HL-60 (cell line): Measurements from ENCODE around the gene IGSF6.
A peak's percentile ranks its signal among the peaks of the same experiment; 100 is the strongest.

ENCODE experiments used
- DNase-seq, 2 experiments: peaks; one replicate each; pipeline ENCODE4 v3.0.0-alpha.2; 2010 to 2020; ENCODE audit warnings: low read depth in 1 of 2, low spot score in 1 of 2
- H3K27ac ChIP-seq: fragments of 250-450 bp; sonication (Bioruptor Pico); replicated peaks from 2 replicates; pipeline ENCODE4 v1.5.1; 2020; ENCODE audit warnings: mild to moderate bottlenecking, moderate library complexity
- H3K27me3 ChIP-seq: fragments of 250-450 bp; sonication (Bioruptor Pico); 2 replicates; pipeline ENCODE4 v1.5.1; 2021; ENCODE audit warnings: mild to moderate bottlenecking, moderate library complexity; ENCODE audit not compliant: insufficient read depth, poor library complexity, severe bottlenecking
- H3K4me3 ChIP-seq: replicated peaks from 2 replicates; pipeline ENCODE4 v1.5.1; 2011; ENCODE audit warnings: mild to moderate bottlenecking, control low read depth, low read length; ENCODE audit not compliant: insufficient read depth
- GABPA ChIP-seq: IDR thresholded peaks from 2 replicates; pipeline ENCODE4 v1.6.1; 2012; ENCODE audit warnings: low read depth
- POLR2AphosphoS5 ChIP-seq: IDR thresholded peaks from 2 replicates; pipeline ENCODE4 v1.6.1; 2012; ENCODE audit warnings: low read depth
- SPI1 ChIP-seq: IDR thresholded peaks from 2 replicates; pipeline ENCODE4 v1.6.1; 2012; ENCODE audit warnings: low read depth, mild to moderate bottlenecking, borderline replicate concordance
- TF ChIP-seq, protein P1 (sequence below): IDR thresholded peaks from one replicate; pipeline ENCODE4 v1.5.1; 2011; ENCODE audit warnings: low read length, control low read depth, inconsistent platforms; ENCODE audit not compliant: insufficient read depth
- TF ChIP-seq, protein P2 (sequence below): IDR thresholded peaks from 2 replicates; pipeline ENCODE4 v1.6.1; 2012; ENCODE audit warnings: low read depth; ENCODE audit not compliant: insufficient replicate concordance

The IGSF6 gene

DNA sequence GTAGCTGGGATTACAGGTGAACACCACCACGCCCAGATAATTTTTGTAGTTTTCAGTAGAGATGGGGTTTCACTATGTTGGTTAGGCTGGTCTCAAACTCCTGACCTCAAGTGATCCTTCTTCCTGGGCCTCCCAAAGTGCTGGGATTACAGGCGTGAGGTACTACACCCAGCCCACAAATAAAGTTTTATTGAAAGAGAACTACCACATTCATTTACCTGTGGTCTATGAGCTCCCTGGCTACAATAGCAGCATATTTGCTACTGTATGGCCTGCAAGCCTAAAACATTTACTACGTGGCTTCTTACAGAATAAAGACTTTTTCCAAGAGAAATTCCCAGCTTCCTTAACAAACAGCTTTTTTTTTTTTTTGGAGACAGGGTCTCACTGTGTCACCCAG, 49.6 kb downstream of the IGSF6 start:
- TF ChIP-seq POLR2AphosphoS5 (no peak), SPI1 (no peak), GABPA (no peak)
- TF ChIP-seq, protein P1, sequence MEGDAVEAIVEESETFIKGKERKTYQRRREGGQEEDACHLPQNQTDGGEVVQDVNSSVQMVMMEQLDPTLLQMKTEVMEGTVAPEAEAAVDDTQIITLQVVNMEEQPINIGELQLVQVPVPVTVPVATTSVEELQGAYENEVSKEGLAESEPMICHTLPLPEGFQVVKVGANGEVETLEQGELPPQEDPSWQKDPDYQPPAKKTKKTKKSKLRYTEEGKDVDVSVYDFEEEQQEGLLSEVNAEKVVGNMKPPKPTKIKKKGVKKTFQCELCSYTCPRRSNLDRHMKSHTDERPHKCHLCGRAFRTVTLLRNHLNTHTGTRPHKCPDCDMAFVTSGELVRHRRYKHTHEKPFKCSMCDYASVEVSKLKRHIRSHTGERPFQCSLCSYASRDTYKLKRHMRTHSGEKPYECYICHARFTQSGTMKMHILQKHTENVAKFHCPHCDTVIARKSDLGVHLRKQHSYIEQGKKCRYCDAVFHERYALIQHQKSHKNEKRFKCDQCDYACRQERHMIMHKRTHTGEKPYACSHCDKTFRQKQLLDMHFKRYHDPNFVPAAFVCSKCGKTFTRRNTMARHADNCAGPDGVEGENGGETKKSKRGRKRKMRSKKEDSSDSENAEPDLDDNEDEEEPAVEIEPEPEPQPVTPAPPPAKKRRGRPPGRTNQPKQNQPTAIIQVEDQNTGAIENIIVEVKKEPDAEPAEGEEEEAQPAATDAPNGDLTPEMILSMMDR = no peak
- TF ChIP-seq, protein P2, sequence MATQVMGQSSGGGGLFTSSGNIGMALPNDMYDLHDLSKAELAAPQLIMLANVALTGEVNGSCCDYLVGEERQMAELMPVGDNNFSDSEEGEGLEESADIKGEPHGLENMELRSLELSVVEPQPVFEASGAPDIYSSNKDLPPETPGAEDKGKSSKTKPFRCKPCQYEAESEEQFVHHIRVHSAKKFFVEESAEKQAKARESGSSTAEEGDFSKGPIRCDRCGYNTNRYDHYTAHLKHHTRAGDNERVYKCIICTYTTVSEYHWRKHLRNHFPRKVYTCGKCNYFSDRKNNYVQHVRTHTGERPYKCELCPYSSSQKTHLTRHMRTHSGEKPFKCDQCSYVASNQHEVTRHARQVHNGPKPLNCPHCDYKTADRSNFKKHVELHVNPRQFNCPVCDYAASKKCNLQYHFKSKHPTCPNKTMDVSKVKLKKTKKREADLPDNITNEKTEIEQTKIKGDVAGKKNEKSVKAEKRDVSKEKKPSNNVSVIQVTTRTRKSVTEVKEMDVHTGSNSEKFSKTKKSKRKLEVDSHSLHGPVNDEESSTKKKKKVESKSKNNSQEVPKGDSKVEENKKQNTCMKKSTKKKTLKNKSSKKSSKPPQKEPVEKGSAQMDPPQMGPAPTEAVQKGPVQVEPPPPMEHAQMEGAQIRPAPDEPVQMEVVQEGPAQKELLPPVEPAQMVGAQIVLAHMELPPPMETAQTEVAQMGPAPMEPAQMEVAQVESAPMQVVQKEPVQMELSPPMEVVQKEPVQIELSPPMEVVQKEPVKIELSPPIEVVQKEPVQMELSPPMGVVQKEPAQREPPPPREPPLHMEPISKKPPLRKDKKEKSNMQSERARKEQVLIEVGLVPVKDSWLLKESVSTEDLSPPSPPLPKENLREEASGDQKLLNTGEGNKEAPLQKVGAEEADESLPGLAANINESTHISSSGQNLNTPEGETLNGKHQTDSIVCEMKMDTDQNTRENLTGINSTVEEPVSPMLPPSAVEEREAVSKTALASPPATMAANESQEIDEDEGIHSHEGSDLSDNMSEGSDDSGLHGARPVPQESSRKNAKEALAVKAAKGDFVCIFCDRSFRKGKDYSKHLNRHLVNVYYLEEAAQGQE = no peak
- no peak for DNase-seq

DNA sequence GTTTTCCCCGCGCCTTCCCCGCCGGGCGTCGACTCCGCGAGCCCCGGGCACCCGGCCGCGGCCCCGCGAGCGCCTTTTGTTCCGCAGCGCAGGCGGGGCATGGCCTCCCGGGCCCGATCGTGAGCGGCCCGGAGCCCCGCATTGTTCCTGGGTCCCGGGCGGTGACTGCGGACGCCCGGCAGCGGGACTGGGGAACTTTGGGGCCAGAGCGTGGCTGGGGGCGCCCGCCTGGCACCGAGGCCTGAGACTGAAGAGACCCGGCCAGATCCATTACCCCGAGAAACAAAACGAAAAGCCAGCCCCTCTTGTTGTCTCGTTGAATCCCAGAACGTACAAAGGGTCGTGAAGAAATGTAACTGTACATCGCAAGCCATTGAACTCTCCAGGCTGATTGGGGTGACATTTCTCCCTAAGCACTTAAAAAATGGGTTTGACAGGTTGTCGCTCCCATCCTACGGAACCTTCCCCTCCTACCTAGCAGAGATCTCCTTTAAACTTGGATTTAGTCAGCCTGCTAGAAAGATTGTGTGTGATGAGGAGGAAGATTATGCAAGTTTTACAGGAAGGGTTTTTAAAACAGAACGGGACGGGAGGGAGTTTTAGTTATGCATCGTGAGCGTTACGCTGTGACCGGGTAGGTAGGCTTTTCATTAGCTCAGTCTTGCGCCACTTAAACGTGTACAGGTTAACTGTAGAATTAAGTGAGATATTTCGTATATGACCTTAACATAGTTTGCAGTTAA, 52.2 kb downstream of the IGSF6 start:
- H3K4me3 ChIP-seq = peak overlapping the region; percentile 77
- TF ChIP-seq SPI1 = no peak

More for the DNA sequence above, 49.6 kb downstream of the IGSF6 start:
- Histone ChIP-seq H3K27ac (no peak overlapping the region), H3K27me3 (no peaks in the 10 kb centered on the region), H3K4me3 (peak overlapping the region; percentile 77)

DNA sequence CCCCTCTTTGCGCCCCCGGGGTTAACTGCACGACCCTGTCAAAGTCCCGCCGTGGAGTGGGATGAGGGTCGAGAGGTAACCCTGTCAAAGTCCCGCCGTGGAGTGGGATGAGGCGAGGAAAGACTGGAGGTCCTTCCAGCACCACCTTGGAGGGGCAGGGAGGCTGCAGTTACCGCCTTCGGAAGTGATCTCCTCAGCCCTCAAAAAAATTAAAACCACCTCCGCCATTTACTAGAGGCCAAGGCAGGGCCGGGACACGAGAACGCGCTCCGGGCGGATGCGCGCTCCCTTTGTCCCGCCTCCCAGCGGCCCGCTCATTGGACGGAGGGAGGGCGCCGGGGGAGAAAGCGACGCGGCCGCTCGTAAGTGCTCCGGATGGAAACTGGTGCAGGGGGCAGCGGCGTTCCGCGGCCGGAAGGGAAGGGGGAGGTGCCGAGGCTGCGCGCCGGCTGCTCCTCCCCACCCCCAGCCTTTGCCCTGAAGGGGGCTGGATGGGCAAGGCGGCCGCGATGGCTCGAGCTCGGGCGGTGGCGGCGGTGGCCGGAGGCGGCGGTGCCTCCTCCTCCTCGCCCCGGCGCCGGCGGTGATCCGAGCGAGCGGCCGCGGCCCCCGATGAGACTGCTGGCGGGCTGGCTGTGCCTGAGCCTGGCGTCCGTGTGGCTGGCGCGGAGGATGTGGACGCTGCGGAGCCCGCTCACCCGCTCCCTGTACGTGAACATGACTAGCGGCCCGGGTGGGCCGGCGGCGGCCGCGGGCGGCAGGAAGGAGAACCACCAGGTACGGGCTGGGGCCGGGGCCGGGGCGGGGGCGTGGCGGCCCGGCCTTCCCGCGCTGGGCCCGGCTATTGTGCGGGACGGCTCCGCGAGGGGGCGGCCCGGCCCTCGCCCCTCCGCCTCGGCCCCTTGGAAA, 53.0 kb downstream of the IGSF6 start, which contains the start of gene METTL9:
TSS of gene METTL9 (plus strand) at position 456 of the 909 bp plus-strand sequence. CDS start at position 613, 157 bp downstream.
- peak within 1 kb of the TSS; percentile 85 for H3K27ac ChIP-seq
- H3K27me3 ChIP-seq = no peaks in the 10 kb centered on the region
- H3K4me3 ChIP-seq = peak within 1 kb of the TSS; percentile 77
- DNase-seq = peak; percentile 91
- TF ChIP-seq SPI1 = no peak; the same call in 1 of the 2 replicates
- peak; percentile 98 for TF ChIP-seq GABPA
- TF ChIP-seq, protein P2 = peak; percentile 44
- TF ChIP-seq POLR2AphosphoS5 = peak; percentile 70; the same call in 1 of the 2 replicates
- TF ChIP-seq, protein P1 = no peak

More for the DNA sequence above, 52.2 kb downstream of the IGSF6 start:
- peak; percentile 58 to 71 for DNase-seq
- H3K27me3 ChIP-seq = no peaks in the 10 kb centered on the region
- peak overlapping the region; percentile 67 for H3K27ac ChIP-seq

DNA sequence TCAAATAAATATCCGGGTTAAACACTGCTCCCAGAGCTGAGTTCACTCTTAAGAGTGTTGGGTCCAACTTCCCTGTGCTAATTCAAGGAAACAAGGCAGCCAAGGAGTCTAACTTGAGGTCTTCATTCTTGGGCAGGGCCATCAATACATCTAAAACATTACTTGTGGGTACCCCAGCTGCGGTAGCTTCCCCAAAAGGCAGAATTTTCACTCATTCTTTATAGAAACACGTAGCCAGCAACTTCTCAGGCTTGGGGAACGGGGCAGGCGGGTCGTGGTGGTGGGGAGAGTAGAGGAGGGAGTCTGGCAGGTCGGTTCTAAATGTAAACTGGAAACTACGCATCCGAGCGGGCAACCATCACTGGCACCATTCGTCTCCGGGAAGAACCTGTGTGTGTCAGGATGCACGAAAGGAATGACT, 53.7 kb downstream of the IGSF6 start:
- Histone ChIP-seq H3K4me3 (peak overlapping the region; percentile 77), H3K27me3 (no peaks in the 10 kb centered on the region), H3K27ac (peak overlapping the region; percentile 85)
- no peak for TF ChIP-seq SPI1
- TF ChIP-seq, protein P1 = no peak
- no peak for TF ChIP-seq GABPA
- no peak for TF ChIP-seq POLR2AphosphoS5
- TF ChIP-seq, protein P2 = no peak
- peak in 1 of 2 experiments; percentile 25 for DNase-seq
